ENCODE results near the gene DGUOK. TPM values are rescaled to one million over a fixed set of nuclear protein-coding genes. Genes with fewer than 3 reads are reported as not detected.
"Not testable (repeated sequence)": the region's sequence is repeated elsewhere in the genome, so short reads cannot be mapped to it uniquely, and the experiment has no call there.

DGUOK gene
- total and polyA plus RNA-seq, 12 donors, result 40.0 to 112 (median 60.0) TPM

- no peak overlapping the region for H3K27ac ChIP-seq
- no peaks in the 10 kb centered on the region for H3K4me1 ChIP-seq (replicated peaks in 1 of 2)
- TF ChIP-seq CTCF (IDR thresholded peaks at IDR 0.05), result no peak
- H3K4me3 ChIP-seq, result no peak overlapping the region
- DNase-seq, result no peak
- no peaks in the 10 kb centered on the region for H3K27me3 ChIP-seq
- WGBS, 4 donors, result 77 to 83% (median 79%) methylated on average over 4 of the region's 4 CpGs
- H3K36me3 ChIP-seq (replicated peaks in 1 of 2), result no peaks in the 10 kb centered on the region
- H3K9me3 ChIP-seq (replicated peaks in 1 of 3), result no peaks in the 10 kb centered on the region
- intact Hi-C loops (cut with DNase I), result no loop called here
Observed at GRCh38 chr2:73902284-73902683, 24.4 kb upstream of the DGUOK start.

GRCh38 chr2:73903313-73903712 is 23.4 kb upstream of the DGUOK start:
- 79 to 87% (median 82%) methylated on average over 4 of the region's 4 CpGs for WGBS, 4 donors
- intact Hi-C loops (cut with DNase I), result no loop called here
- H3K9me3 ChIP-seq (replicated peaks in 1 of 3), result no peaks in the 10 kb centered on the region
- TF ChIP-seq POLR2A (IDR thresholded peaks at IDR 0.05), result no peak
- no peak for TF ChIP-seq CTCF (IDR thresholded peaks at IDR 0.05)
- DNase-seq, result no peak
- H3K27ac ChIP-seq, result no peak overlapping the region
- H3K27me3 ChIP-seq, result no peaks in the 10 kb centered on the region
- H3K4me1 ChIP-seq (replicated peaks in 1 of 2), result no peaks in the 10 kb centered on the region
- H3K36me3 ChIP-seq (replicated peaks in 1 of 2), result no peaks in the 10 kb centered on the region
- H3K4me3 ChIP-seq, result no peak overlapping the region

GRCh38 chr2:73903949-73904613 is 22.6 kb upstream of the DGUOK start:
- H3K9me3 ChIP-seq (replicated peaks in 1 of 3); DNase-seq; H3K27ac ChIP-seq; H3K4me1 ChIP-seq (replicated peaks in 1 of 2); H3K36me3 ChIP-seq (replicated peaks in 1 of 2); H3K4me3 ChIP-seq; intact Hi-C loops (cut with DNase I); H3K27me3 ChIP-seq: not testable (repeated sequence)
- 79 to 90% (median 88%) methylated on average over 5 of the region's 5 CpGs for WGBS, 4 donors

- no peak for DNase-seq
- H3K9me3 ChIP-seq (replicated peaks in 1 of 3), result no peaks in the 10 kb centered on the region
- TF ChIP-seq CTCF (IDR thresholded peaks at IDR 0.05) (no peak), POLR2A (IDR thresholded peaks at IDR 0.05) (no peak)
- intact Hi-C loops (cut with DNase I), result no loop called here
- no peaks in the 10 kb centered on the region for H3K36me3 ChIP-seq (replicated peaks in 1 of 2)
- no peak overlapping the region for H3K27ac ChIP-seq
- 63 to 83% (median 76%) methylated on average over 1 of the region's 1 CpG for WGBS, 4 donors
- no peak overlapping the region for H3K4me3 ChIP-seq
- no peaks in the 10 kb centered on the region for H3K27me3 ChIP-seq
- H3K4me1 ChIP-seq (replicated peaks in 1 of 2), result no peaks in the 10 kb centered on the region
Observed at GRCh38 chr2:73904952-73905351, 21.7 kb upstream of the DGUOK start.

- no peak overlapping the region for H3K27ac ChIP-seq
Observed at GRCh38 chr2:73906847-73907505, 19.7 kb upstream of the DGUOK start.

More at GRCh38 chr2:73906847-73907505, 19.7 kb upstream of the DGUOK start:
- intact Hi-C loops (cut with DNase I), result no loop called here
- no peak overlapping the region for H3K4me3 ChIP-seq
- TF ChIP-seq POLR2A (IDR thresholded peaks at IDR 0.05) (no peak), CTCF (IDR thresholded peaks at IDR 0.05) (no peak)
- H3K36me3 ChIP-seq (replicated peaks in 1 of 2), result no peaks in the 10 kb centered on the region
- no peaks in the 10 kb centered on the region for H3K27me3 ChIP-seq
- no peaks in the 10 kb centered on the region for H3K4me1 ChIP-seq (replicated peaks in 1 of 2)
- 64 to 72% (median 68%) methylated on average over 5 of the region's 5 CpGs for WGBS, 4 donors
- no peaks in the 10 kb centered on the region for H3K9me3 ChIP-seq (replicated peaks in 1 of 3)
- no peak for DNase-seq

All from adrenal gland (tissue), 12 donors.